Fibroblast of lung (primary cell): ENCODE data around the gene CES5A.

Experiments
- EZH2 ChIP-seq: IDR thresholded peaks from 2 replicates; pipeline ENCODE4 v1.5.1; 2012; ENCODE audit warnings: low read length, control low read depth, mild to moderate bottlenecking; ENCODE audit errors: missing control alignments
- TF ChIP-seq, protein P1 (sequence below), 2 donors: IDR thresholded peaks in 1 of 2; conservative IDR thresholded peaks in 1 of 2; 1 replicate in 1 of 2; 2 replicates in 1 of 2; pipeline ENCODE4 v1.5.1; 2011 to 2012; ENCODE audit warnings: low read length in 2 of 2, control low read depth in 1 of 2, inconsistent platforms in 1 of 2, low read depth in 1 of 2, mild to moderate bottlenecking in 1 of 2

DNA sequence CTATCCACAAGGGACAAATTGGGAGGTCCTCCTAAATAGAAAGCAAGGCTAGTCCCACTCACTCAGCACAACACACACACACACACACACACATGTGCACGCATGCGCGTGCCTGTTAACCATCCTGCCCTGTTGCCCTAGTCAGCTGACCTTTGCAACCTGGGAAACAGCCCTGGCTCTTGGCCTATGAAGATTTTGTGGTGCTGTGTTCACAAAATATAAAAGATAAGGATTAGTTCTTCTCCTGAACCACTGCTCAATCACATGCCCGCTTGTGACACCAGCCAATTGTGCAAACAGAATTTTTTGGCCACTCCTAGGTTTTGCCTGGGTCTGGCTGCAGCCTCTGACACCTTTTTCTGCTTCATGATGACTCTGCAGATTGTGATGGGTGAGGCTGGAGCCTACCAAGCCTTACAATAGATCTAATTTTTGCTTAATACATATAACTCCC is 39.0 kb downstream of the CES5A start:
- TF ChIP-seq, protein P1, sequence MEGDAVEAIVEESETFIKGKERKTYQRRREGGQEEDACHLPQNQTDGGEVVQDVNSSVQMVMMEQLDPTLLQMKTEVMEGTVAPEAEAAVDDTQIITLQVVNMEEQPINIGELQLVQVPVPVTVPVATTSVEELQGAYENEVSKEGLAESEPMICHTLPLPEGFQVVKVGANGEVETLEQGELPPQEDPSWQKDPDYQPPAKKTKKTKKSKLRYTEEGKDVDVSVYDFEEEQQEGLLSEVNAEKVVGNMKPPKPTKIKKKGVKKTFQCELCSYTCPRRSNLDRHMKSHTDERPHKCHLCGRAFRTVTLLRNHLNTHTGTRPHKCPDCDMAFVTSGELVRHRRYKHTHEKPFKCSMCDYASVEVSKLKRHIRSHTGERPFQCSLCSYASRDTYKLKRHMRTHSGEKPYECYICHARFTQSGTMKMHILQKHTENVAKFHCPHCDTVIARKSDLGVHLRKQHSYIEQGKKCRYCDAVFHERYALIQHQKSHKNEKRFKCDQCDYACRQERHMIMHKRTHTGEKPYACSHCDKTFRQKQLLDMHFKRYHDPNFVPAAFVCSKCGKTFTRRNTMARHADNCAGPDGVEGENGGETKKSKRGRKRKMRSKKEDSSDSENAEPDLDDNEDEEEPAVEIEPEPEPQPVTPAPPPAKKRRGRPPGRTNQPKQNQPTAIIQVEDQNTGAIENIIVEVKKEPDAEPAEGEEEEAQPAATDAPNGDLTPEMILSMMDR (conservative IDR thresholded peaks at IDR 0.05 in 1 of 2, IDR thresholded peaks at IDR 0.05 in 1 of 2; ENCODE audit: low read depth in 1 of 2, low read length in 2 of 2): no peak
- no peak for TF ChIP-seq EZH2
